MM.1S (cell line): Measurements from ENCODE around the gene TREX2.

Experiments
- EZH2 ChIP-seq: fragments of 300-600 bp; sonication (generic); optimal IDR thresholded peaks from 2 replicates; pipeline ENCODE3; 2017; ENCODE audit warnings: low read depth, mild to moderate bottlenecking, antibody characterized with exemption, low read length, mixed read lengths
- EZH2phosphoT487 ChIP-seq: fragments of 300-600 bp; sonication (generic); IDR thresholded peaks from 2 replicates; pipeline ENCODE4 v1.6.1; 2018; ENCODE audit warnings: antibody characterized with exemption, low read length
- TF ChIP-seq, protein P1 (sequence below): fragments of 300-600 bp; sonication (generic); IDR thresholded peaks from 2 replicates; pipeline ENCODE4 v1.5.1; 2016; ENCODE audit warnings: antibody characterized with exemption, low read length, mixed read lengths

DNA sequence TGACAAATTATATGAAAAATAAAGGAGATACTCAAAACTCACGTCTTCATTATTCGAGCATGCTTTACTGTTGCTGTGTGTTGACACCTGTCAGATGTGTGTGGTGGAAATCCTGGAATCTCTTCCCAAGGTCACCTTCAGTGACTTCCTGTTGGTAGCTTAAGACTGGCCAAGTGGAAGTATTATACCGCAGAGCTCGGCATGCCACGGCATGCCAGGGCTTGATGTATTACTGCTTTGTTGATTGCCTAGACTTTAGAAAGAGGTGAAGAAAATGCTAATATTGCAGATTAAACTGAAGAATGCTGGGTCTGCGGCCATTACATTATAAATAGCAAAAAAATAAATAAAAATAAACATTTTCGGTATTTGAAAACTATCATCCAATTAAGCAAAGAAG is 4.6 kb downstream of the TREX2 start:
- no peak for TF ChIP-seq EZH2
- TF ChIP-seq, protein P1, sequence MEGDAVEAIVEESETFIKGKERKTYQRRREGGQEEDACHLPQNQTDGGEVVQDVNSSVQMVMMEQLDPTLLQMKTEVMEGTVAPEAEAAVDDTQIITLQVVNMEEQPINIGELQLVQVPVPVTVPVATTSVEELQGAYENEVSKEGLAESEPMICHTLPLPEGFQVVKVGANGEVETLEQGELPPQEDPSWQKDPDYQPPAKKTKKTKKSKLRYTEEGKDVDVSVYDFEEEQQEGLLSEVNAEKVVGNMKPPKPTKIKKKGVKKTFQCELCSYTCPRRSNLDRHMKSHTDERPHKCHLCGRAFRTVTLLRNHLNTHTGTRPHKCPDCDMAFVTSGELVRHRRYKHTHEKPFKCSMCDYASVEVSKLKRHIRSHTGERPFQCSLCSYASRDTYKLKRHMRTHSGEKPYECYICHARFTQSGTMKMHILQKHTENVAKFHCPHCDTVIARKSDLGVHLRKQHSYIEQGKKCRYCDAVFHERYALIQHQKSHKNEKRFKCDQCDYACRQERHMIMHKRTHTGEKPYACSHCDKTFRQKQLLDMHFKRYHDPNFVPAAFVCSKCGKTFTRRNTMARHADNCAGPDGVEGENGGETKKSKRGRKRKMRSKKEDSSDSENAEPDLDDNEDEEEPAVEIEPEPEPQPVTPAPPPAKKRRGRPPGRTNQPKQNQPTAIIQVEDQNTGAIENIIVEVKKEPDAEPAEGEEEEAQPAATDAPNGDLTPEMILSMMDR: no peak
- TF ChIP-seq EZH2phosphoT487: no peak
